Fibroblast of the aortic adventitia (primary cell): ENCODE data around the gene CSNK1D. TPM values are rescaled to one million over a fixed set of nuclear protein-coding genes. Genes with fewer than 3 reads are reported as not detected.
A peak's percentile ranks its signal among the peaks of the same experiment; 100 is the strongest.

Source experiments
- DNase-seq: peaks from one replicate; pipeline ENCODE4 v3.0.0-alpha.2; 2010; ENCODE audit warnings: low read depth
- H3K4me3 ChIP-seq: 2 replicates; pipeline ENCODE4 v1.5.1; 2011; ENCODE audit warnings: low read depth, mild to moderate bottlenecking, control low read depth, low read length, moderate library complexity
- total RNA-seq: library from RNA; depleted of rRNA; stranded (reverse); fragments of >200 nt; gene quantifications from 2 replicates; pipeline ENCODE4 v1.2.3, GENCODE V29; 2012; ENCODE audit warnings: low replicate concordance
- TF ChIP-seq, protein P1 (sequence below): IDR thresholded peaks from 2 replicates; pipeline ENCODE4 v1.5.1; 2011; ENCODE audit warnings: mild to moderate bottlenecking, low read length, control low read depth, inconsistent platforms; ENCODE audit not compliant: insufficient read depth

Gene CSNK1D
- total RNA-seq, 1 donor: 52.7 TPM

DNA sequence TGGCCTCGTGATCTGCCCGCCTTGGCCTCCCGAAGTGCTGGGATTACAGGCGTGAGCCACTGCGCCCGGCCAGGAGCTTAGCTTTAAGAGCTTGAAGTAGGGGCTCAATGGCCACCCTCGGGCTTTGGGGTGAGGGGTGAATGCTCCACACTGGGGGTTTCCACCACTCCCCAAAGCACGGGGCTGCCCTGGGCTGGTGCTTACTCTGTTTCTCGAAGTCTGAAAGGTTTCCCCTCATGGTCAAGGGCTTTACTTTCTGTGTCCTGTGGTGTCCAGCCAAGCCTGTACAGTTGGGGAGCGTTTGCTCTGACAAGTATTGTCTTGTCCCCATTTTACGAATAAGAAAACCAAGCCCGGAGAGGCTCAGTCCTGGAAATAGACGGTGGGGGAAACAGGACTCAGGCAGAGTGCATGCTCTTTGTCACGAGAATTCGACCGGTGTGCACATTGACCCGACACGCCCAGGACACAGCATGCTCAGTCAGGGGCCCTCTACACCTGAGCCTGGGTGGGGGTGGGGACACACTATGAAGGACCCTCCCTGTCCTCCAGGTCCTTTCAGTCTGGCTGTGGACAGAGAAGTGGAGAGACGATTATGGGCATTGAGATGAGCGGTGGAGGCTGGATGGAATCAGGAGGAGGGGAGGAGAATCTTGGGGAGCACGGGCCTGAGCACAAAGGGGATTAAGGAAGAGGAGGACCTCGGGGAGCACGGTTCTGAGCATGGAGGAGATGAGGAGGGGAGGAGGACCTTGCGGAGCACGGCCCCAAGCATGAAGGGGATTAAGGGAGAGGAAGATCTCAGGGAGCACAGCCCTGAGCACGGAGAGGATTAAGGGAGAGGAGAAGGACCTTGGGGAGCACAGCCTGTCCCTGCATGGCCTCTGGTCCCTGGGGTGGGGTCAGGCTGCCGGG lies 36.4 kb upstream of the CSNK1D start:
- no peak overlapping the region for H3K4me3 ChIP-seq
- no peak for DNase-seq
- TF ChIP-seq, protein P1, sequence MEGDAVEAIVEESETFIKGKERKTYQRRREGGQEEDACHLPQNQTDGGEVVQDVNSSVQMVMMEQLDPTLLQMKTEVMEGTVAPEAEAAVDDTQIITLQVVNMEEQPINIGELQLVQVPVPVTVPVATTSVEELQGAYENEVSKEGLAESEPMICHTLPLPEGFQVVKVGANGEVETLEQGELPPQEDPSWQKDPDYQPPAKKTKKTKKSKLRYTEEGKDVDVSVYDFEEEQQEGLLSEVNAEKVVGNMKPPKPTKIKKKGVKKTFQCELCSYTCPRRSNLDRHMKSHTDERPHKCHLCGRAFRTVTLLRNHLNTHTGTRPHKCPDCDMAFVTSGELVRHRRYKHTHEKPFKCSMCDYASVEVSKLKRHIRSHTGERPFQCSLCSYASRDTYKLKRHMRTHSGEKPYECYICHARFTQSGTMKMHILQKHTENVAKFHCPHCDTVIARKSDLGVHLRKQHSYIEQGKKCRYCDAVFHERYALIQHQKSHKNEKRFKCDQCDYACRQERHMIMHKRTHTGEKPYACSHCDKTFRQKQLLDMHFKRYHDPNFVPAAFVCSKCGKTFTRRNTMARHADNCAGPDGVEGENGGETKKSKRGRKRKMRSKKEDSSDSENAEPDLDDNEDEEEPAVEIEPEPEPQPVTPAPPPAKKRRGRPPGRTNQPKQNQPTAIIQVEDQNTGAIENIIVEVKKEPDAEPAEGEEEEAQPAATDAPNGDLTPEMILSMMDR: no peak

DNA sequence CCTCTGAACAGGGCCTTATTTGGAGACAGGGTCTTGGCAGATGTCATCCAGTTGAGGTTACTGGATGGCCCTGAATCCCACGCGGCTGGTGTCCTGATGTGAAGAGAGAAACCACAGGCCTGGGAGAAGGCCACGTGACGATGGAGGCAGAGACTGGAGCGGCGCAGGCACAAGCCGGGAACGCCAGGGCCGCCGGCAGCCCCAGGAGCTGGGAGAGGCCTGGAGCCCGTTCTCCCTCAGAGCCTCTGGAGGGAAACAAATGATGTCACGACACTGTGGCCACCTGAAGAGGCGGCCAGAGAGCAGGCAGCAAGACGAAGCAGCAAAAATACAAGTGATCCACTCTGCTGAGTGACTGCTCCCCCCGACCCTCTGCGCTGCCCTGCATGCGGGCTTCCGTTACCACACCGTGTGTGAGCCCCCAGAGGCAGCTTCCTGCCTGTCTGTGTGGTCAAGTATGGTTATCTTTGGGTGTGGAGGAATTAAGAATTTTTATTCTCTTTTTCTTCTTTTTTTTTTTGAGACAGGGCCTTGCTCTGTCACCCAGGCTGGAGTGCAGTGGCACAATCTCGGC lies 32.3 kb upstream of the CSNK1D start:
- H3K4me3 ChIP-seq: no peak overlapping the region
- TF ChIP-seq, protein P1: no peak
- DNase-seq: no peak

DNA sequence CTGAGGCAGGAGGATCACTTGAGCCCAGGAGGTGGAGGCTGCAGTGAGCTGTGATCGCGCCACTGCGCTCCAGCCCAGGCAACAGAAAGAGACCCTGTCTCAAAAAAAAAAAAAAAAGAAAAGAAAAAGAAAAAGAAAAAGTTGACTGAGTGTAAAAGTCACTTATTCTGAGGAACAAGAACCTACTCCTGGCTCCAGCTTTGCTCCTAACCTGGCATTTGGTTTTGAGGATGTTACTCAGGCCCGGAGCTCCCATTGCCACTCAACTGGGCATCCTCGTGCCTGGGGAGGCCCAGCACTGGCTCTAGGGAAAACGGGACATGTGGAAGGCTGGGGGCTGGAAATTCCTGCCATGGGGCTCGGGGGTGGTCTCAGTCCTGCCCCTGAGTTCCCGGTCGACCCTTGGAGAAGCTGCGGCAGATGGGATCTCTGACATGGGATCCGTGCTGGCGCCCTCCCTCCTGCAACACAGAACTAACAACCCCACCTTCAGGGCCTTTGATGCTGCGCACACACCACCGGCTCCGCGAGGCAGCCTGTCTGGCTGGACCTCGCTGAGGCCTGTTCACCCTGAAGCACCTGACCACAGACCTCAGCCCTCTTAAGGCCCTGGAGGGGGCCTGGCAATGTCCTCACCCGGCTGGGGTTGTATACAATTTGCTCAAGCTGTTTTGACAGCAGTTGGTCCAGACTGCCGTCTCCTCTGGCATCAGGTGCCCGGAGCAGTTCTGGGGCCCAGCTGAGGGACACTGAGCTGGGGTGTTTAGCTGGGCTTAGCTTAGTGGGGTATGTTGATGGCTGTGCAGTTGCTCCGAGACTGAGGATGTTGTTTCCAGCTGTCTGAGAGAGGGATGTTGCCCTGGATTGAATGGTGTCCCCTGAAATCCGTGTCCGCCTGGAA lies 31.6 kb upstream of the CSNK1D start:
- TF ChIP-seq, protein P1: no peak
- no peak overlapping the region for H3K4me3 ChIP-seq
- DNase-seq: no peak

DNA sequence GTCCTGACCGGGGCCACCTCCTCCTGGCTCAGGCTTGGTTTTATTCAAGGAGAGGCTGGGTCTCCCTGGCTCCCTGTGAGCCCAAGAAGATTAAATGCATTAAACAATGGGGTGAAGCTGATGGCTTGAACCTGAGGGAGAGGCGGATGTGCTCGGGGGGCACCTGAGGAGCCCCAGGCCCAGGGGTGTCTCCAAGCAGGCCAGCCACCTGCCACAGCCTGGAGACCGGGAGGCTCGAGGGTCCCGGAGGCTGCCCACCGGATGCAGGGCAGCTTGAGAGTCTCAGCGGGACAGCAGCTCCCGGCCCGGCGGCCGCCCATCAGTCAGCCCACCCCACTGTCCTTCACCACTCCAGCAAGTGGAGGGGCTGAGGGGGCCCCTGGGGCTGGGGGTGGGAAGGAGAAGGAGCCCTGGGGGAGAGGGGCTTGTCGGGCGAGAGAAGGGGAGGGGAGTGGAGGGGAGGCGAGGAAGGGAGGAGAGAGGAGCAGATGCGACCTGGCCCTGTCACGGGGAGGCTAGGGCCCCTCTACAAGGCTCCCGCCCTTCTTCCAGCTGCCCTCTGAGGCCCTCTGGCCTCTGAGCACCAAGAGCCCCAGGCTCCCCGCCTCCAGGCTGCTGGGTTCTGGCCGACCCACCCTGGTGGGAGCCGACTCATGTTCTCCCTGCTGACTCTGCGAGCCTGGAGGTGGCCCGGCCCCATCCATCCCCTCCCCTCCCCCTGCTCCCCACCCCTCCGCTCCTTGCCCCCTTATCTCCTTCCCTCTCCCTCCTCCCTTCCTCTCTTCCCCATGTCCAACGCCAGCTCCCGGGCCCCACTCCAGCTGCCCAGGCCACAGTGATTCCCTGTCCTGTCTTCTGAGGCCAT lies 30.7 kb upstream of the CSNK1D start:
- no peak overlapping the region for H3K4me3 ChIP-seq
- peak; percentile 23 for DNase-seq
- TF ChIP-seq, protein P1: no peak

DNA sequence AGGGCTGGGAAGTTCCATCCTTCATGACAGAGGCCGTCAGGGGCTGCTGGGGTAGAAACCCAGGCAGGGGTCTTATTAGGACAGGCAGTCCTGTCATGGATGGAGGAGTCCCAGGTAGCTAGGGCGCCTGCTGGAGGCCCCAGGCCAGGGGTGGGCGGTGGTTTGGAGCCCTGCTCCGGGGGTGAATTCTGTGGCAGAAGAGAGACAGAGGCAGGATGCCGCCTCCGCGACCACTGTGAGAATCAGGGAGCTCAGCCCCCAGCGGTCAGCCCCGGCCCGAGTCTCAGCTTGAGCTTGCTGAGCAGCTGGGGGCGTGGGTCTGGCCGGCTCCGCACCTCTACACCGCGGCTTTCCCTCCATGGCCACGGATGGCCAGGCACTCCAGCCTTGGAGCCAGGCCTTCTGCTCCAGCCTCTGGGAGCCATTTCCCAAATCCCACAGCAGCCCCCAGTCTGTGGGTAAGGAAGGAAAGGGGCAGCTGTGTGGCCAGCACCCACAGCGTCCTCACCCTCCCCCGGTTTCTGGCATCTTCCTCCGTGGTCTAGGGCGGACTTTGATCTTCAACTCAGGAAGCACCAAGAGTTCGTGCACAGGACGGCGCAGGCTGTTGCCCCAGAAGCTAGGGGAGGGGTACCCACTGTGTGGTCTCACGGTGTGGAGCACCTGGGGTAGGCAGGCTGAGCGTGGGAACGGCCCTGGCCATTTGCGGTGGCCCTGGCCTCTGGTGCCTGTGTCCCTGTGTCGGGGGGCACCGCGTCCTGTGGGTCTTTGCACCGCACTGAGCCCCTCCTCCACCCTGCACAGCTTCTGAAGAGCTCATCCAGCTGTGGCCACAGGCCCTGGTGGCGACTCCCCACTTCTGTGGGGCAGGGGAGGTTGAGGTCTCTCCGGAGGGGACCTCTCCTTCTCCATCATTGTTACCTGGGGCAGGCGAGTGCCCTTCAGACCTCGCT lies 29.8 kb upstream of the CSNK1D start:
- no peak overlapping the region for H3K4me3 ChIP-seq
- DNase-seq: no peak
- TF ChIP-seq, protein P1: no peak
